Activated effector memory CD4-positive, alpha-beta T cell treated with anti-CD3 and anti-CD28 coated beads, Interleukin-2, amount 50 U/mL, for 16 hours (primary cell): ENCODE results near the gene ANKRD53.
"Not testable (repeated sequence)": the region's sequence is repeated elsewhere in the genome, so short reads cannot be mapped to it uniquely, and the experiment has no call there.

Experiments used
- DNase-seq: peaks from one replicate; pipeline ENCODE4 v3.0.0-alpha.2; 2020

Gene ANKRD53

DNA sequence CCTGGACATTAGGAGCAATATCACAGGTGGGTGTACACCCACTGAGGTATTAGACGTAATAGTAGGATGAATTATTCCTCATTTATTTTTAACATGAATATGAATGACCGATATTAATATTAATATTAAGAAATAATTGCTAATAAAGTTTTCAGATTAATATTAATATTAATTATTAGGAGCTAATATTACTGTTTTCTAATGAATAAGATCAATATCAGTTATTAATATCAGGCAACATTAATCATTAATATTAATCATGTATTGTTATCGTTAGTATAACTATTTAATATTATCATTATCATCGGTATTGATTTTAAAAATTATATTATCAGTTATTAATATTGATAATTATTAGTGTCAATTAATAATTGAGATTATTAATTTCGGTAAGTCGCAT, 41.6 kb downstream of the ANKRD53 start:
- not testable (repeated sequence) for DNase-seq

DNA sequence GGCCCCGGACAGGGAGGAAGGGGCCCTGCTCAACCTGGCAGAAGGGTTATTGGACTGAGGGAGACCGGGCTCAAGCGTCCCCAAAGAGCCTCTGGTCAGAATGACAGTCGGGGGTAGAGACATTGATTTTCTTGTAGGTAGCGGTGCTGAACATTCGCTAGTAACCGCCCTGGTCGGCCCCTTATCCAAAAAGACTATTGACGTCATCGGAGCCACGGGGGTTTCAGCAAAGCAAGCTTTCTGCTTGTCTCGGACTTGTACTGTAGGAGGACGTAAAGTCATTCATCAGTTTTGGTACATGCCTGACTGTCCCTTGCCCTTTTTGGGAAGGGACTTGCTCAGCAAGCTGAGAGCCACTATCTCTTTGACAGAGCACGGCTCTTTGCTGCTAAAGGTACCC, 43.0 kb downstream of the ANKRD53 start:
- DNase-seq, result not testable (repeated sequence)

DNA sequence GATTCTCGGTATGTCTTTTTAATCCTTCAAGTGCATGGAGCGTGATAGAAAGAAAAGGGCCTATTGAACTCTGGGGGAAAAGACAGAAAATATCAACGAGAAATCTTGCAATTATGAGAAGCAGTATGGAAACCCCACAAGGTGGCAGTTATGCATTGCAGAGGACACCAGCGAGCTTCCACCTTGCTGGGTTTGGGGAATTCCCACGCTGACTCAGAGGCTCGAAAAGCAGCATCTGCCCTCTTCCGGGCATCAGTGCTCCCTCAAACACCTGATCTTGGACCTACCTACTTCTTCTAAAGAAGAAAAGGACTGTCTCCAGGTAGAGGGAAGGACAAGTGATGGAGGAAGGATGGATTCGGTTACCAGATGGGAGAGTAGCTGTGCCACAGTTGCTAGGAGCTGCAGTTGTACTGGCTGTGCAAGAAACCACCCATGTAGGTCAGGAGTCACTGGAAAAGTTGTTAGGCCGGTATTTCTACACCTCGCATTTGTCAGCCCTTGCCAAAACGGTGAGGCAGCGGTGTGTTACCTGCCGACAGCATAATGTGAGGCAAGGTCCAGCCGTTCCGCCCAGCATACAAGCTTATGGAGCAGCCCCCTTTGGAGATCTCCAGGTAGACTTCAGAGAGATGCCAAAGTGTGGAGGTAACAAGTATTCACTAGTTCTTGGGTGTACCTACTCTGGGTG, 45.3 kb downstream of the ANKRD53 start:
- peak; percentile 89 for DNase-seq
